SKM-1 treated with dmso at 0.1 percent for 144 hours (cell line): ENCODE data around the gene SPPL2A.
"Not testable (repeated sequence)": the region's sequence is repeated elsewhere in the genome, so short reads cannot be mapped to it uniquely, and the experiment has no call there.

Experiments
- DNase-seq: peaks from one replicate; lab custom pipeline; 2025; ENCODE audit not compliant: unreplicated experiment; lab: John Stamatoyannopoulos, UW

Gene SPPL2A

GRCh38 chr15:50773389-50773788 is 7.9 kb upstream of the SPPL2A start:
- DNase-seq, result no peak

- DNase-seq, result no peak
These were observed 1.9 kb upstream of the SPPL2A start for GRCh38 chr15:50767332-50767861.

- no peak for DNase-seq
These were observed 878 bp downstream of the SPPL2A start for GRCh38 chr15:50764461-50765194.

DNA sequence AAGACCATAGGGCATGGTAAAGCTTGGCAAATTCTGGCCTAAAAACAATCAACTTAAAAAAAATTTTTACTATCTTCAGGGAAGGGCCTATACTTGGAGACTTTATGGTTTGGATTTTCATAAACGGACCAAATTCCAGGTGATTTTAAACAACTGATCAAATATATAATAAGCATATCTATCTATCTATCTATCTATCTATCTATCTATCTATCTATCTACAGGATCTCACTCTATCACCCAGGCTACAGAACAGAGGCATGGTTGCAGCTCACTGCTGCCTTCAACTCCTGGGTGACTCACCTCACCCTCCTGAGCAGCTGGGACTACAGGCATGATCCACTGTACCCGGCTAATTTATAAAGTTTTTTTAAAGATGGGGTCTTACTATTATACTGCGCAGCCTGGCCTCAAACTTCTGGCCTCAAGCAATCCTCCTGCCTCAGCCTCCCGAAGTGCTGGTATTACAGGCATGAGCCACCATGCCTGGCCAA is 6.7 kb downstream of the SPPL2A start:
- no peak for DNase-seq

GRCh38 chr15:50753463-50753862 is 12.0 kb downstream of the SPPL2A start:
- DNase-seq, result no peak

DNA sequence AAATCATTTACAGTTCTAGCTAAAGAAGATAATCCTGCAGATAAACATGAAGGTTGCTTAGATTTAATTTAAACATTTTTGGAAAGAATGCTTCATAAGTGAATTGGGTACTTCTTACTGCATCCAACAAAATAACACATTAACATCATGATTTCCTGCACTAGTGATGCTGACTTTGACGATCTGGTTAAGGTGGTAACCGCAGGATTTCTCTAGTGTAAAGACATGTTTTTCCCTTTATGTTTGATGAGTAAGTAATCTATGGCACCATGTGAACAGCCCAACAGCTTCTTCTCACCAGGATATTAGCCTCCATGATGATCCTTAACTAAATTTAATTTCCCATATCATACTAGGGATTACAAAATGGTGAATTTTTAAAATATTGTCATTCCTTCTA is 14.1 kb downstream of the SPPL2A start:
- DNase-seq, result no peak

DNA sequence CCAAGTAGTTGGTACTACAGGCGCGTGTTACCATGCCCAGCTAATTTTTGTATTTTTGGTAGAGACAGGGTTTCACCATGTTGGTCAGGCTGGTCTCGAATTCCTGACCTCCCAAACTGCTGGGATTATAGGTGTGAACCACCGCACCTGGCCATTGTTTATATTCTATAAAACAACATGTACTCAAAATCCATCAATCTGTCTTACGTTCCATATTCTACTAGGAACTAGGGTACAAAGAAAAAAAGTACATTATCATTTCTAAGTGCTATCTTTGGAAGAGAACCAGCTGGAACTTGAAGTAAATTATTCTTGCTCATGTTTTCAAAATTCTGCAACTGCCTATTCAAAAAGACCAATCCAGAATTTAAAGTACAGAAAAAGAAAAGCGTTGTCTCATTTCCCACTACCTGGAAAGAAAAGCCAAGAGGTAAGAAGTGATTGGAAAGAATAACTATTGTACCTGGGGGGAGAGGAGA is 15.2 kb downstream of the SPPL2A start:
- no peak for DNase-seq

- DNase-seq, result no peak
These were observed 18.0 kb downstream of the SPPL2A start for GRCh38 chr15:50747523-50747922.

DNA sequence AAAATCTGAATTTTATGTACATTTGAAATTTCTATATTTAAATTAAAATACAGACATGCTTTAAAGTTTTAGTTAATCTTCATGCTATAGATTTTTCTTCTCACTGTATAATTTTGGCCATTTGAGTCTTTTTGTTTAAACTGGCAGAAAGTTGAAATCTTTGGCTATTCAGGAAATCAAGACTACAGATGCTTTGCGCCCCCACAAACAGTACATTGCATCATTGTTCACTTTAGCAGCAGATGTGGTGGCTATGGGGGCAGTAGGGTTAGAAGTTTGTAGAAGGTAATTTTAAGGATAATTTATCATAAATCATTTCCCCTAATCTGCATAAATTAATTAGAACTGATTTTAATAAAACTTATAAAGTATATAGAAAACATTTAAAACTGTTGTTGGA is 20.9 kb downstream of the SPPL2A start:
- DNase-seq, result no peak

GRCh38 chr15:50740955-50741354 is 24.6 kb downstream of the SPPL2A start:
- no peak for DNase-seq

DNA sequence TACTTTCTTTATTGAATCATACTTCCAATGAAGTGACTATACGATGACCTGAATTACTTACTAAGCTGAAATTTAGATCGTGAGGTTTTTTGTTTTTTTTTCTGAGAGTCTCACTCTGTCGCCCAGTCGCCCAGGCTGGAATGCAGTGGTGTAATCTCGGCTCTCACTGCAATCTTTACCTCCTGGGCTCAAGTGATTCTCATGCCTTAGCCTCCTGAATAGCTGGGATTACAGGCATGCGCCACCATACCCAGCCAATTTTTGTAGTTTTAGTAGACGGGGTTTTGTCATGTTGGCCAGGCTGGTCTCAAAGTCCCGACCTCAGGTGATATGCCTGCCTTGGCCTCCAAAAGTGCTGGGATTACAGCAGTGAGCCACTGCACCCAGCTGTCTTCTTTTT is 28.7 kb downstream of the SPPL2A start:
- DNase-seq, result no peak

- no peak for DNase-seq
These were observed 30.4 kb downstream of the SPPL2A start for GRCh38 chr15:50735156-50735555.

GRCh38 chr15:50726315-50726714 is 39.2 kb downstream of the SPPL2A start:
- DNase-seq, result no peak

DNA sequence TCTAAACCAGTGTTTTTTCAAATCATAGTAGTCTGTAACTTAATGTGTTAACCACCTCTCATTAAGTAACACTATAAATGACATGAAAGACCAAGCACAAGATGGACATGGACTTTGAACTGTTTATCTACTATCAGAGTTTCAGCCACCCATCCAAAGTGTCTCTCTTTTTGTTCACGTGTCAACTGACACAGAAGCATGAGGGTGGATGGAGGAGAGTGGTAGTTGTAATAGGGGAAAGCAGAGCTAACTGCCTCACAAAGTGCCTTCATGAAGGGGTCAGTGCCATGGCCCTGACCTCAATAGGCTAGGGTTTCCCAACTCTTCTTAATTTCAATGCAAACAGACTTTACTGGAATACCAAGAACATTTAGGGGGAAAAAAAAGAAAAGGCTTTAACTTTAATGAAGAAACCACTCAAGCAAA is 46.8 kb downstream of the SPPL2A start:
- no peak for DNase-seq

DNA sequence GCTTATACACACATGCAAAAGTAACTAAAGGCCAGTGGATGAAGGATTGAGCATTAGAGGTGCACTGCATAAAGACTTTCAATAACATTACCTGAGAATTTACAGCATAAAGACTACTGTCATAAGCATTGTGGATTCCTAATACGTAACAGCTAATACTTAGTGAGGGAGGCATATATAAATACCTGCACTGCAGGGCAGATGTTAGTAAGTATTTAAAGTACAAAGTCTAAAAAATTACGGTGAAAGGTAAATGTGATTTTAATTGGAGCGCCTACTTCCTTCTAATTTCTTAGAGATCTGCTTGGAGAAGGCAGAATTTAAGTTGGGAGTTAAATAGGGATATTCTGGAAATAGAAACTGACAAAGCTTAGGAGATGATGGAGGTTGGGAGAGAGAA is 53.5 kb downstream of the SPPL2A start:
- no peak for DNase-seq

DNA sequence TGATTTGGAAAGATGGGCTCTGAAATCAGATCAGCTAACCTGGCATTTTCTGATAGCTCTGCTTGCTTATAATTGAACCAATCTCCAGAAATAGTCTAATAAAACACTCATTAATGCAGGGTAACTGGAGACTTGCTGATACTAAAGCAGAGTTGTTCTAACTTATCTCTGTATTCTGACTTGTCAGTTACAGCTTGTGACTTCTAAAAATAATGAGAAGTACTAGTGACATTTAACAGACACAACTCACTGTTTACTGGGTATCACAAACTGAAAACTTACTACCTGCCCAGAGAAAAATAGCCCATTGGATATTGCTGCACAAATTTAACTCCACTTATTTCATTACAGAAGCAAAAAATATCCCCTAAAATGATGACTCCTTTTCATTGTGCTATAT is 54.9 kb downstream of the SPPL2A start:
- no peak for DNase-seq

DNA sequence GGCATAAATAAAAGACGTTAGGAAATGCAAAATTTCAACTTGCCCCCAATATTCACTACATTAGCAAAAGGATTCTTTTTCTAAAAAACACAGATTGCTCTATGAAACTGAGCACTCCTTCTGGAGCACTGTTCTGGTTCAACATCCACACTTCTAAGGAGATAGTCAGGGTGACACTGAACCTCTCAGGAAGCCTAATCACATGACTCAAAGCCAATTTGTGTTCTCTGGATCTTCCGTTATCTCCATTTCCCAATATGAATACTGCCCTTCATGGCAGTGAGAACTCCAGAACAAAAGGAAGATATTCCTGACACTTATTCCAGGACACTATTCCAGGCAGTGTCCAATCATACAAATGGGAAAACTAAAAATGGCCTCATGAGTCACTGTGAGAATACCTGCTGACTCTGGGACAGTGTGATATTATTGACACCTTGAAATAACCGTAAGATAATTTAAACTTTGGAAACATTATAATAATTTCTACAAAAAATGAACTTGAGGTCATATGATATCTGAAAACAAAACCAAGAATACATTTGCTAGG is 57.6 kb downstream of the SPPL2A start:
- no peak for DNase-seq

DNA sequence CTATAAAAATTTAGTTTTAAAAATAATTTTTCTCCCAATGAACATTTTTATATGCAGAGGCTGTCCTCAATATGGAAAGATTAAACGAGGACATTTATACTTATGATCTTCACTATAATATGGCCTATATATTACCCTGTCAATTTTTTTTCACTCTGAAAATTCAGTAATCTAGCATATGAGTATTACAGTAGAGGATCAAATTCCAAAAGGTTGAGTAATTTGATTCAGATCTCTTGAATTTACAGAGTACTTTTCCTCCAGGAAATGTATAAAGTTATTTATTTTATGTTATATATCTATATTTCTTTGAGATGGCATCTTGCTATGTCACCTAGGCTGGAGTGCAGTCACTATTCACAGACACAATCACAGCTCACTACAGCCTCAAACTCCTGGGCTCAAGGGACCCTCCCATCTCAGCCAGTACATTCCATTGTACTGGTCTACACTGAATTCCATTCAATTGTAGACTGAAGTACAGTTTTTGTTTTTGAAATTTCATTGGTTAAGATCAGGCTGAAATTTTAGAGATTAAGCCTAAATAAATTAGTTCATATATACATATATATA is 62.7 kb downstream of the SPPL2A start:
- no peak for DNase-seq

GRCh38 chr15:50698101-50698500 is 67.4 kb downstream of the SPPL2A start:
- no peak for DNase-seq

DNA sequence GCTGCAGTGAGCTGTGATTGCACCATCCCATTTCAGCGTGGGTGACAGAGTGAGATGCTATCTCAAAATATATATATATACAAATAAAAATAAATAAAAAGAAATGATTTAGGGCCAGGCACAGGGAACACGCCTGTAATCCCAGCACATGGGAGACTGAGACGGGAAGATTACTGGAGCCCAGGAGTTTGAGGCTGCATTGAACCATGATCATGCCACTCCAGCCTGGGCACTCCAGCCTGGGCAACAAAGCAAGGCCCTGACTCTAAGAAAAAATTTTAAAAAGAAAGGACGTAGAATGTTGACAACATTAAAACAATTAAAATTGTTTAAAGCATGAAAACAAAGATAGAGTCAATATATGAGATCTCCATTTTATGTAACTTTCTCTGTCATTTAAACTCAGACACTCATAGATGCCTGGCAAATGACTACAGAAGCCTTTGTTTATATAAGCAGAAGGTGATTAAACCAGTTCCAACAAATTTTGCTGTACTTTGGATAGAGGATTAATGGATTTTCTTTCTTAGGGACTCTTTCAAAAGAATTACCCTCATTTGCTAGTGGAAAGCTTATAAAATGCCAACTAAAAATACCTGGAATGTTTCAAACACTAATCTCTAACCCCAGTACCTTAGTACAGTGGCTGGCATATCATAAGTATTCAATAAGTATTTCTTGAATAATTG is 68.3 kb downstream of the SPPL2A start:
- DNase-seq, result no peak

DNA sequence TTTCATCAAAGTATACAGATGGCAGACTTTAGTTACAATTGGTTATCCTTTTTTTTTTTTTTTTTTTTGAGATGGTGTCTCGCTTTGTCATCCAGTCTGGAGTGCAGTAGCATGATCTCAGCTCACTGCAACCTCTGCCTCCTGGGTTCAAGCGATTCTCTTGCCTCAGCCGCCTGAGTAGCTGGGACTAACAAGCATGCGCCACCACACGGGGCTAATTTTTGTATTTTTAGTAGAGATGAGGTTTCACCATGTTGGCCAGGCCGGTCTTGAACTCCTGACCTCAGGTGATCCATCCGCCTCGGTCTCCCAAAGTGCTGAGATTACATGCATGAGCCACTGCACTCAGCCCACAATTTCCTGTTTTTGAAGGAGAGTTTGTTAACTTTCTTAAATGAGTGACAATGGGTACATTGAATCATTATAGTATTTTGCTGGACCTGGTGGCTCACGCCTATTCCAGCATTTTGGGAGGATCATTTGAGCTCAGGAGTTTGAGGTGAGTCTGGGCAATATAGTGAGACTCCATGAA is 70.8 kb downstream of the SPPL2A start:
- DNase-seq, result not testable (repeated sequence)
